HEK293 (cell line): ENCODE measurements around the gene CTF1.
"Not testable (repeated sequence)": the region's sequence is repeated elsewhere in the genome, so short reads cannot be mapped to it uniquely, and the experiment has no call there.

Experiments used
- CTCF ChIA-PET: fragments of 350-600 bp; formaldehyde crosslinking; extraction: SDS; loops from one replicate; lab custom pipeline; 2021; ENCODE audit warnings: antibody characterized with exemption; lab: Yijun Ruan, JAX
- POLR2A ChIA-PET: fragments of 300-600 bp; formaldehyde crosslinking; extraction: SDS; loops from one replicate; lab custom pipeline; 2020; ENCODE audit warnings: antibody characterized with exemption, inconsistent platforms; lab: Yijun Ruan, JAX
- H3K27ac ChIP-seq: fragments of 200-500 bp; sonication (Bioruptor generic); 2 replicates; pipeline ENCODE4 v1.5.1; 2014; ENCODE audit warnings: low read depth, low read length, control low read depth, inconsistent platforms; ENCODE audit errors: extremely low read depth
- H3K36me3 ChIP-seq, 2 experiments: fragments of 200-500 bp in 1 of 2; sonication (Bioruptor generic) in 1 of 2; 1 replicate in 1 of 2; 2 replicates in 1 of 2; pipeline ENCODE4 v1.5.1; 2014 to 2017; ENCODE audit warnings: inconsistent platforms in 2 of 2, low read length in 2 of 2; ENCODE audit not compliant: control insufficient read depth in 2 of 2, insufficient read depth in 1 of 2
- H3K4me1 ChIP-seq: fragments of 200-500 bp; sonication (Bioruptor generic); 2 replicates; pipeline ENCODE4 v1.5.1; 2014; ENCODE audit warnings: mild to moderate bottlenecking, low read length, inconsistent platforms; ENCODE audit not compliant: control insufficient read depth, insufficient read depth
- H3K4me3 ChIP-seq: 2 replicates; pipeline ENCODE4 v1.5.1; 2011; ENCODE audit warnings: low read depth, mild to moderate bottlenecking, control low read depth, low read length, moderate library complexity
- H3K9me3 ChIP-seq: fragments of 200-500 bp; sonication (Bioruptor generic); 2 replicates; pipeline ENCODE4 v1.5.1; 2014; ENCODE audit warnings: low read depth, low read length, inconsistent platforms; ENCODE audit not compliant: control insufficient read depth, insufficient read depth
- GLIS1 ChIP-seq: fragments of 450-650 bp; formaldehyde crosslinking; IDR thresholded peaks from 2 replicates; pipeline ENCODE4 v1.5.1; 2016; ENCODE audit warnings: missing biosample characterization, missing genetic modification characterization
- HOXC10 ChIP-seq: sonication (generic); formaldehyde crosslinking; IDR thresholded peaks from 2 replicates; pipeline ENCODE4 v1.8.1; 2023; ENCODE audit warnings: mild to moderate bottlenecking, missing genetic modification reagents
- HOXD13 ChIP-seq: sonication (generic); formaldehyde crosslinking; IDR thresholded peaks from 2 replicates; pipeline ENCODE4 v1.8.0; 2022; ENCODE audit warnings: missing genetic modification reagents, borderline replicate concordance
- KLF16 ChIP-seq: fragments of 450-650 bp; formaldehyde crosslinking; IDR thresholded peaks from 2 replicates; pipeline ENCODE4 v1.5.1; 2017; ENCODE audit warnings: missing biosample characterization, missing genetic modification characterization
- ZNF335 ChIP-seq: fragments of 450-650 bp; formaldehyde crosslinking; conservative IDR thresholded peaks from 2 replicates; pipeline ENCODE4 v1.5.1; 2016; ENCODE audit warnings: missing biosample characterization, missing genetic modification characterization
- ZNF394 ChIP-seq: fragments of 450-650 bp; formaldehyde crosslinking; IDR thresholded peaks from 2 replicates; pipeline ENCODE4 v1.5.1; 2016; ENCODE audit warnings: missing biosample characterization, missing genetic modification characterization, mild to moderate bottlenecking, moderate library complexity, borderline replicate concordance
- ZNF629 ChIP-seq: fragments of 450-650 bp; formaldehyde crosslinking; IDR thresholded peaks from 2 replicates; pipeline ENCODE4 v1.5.1; 2017; ENCODE audit warnings: missing biosample characterization, missing genetic modification characterization
- ZNF664 ChIP-seq: fragments of 450-650 bp; formaldehyde crosslinking; IDR thresholded peaks from 2 replicates; pipeline ENCODE4 v1.5.1; 2016; ENCODE audit warnings: missing biosample characterization, missing genetic modification characterization
- ZNF677 ChIP-seq: fragments of 450-650 bp; IDR thresholded peaks from 2 replicates; pipeline ENCODE4 v1.5.0; 2018; ENCODE audit warnings: missing biosample characterization, mild to moderate bottlenecking, missing genetic modification characterization, moderate library complexity
- ZNF76 ChIP-seq: fragments of 450-650 bp; formaldehyde crosslinking; IDR thresholded peaks from 2 replicates; pipeline ENCODE4; 2016; ENCODE audit warnings: low read depth, missing biosample characterization, missing genetic modification characterization, borderline replicate concordance
- ZSCAN23 ChIP-seq: fragments of 450-650 bp; formaldehyde crosslinking; IDR thresholded peaks from 2 replicates; pipeline ENCODE4 v1.5.1; 2016; ENCODE audit warnings: missing biosample characterization, missing genetic modification characterization
- TF ChIP-seq, protein P1 (sequence below): fragments of 450-650 bp; formaldehyde crosslinking; IDR thresholded peaks from 2 replicates; pipeline ENCODE4 v1.5.1; 2016; ENCODE audit warnings: missing biosample characterization, missing genetic modification characterization
- TF ChIP-seq, protein P2 (sequence below): fragments of 450-650 bp; formaldehyde crosslinking; IDR thresholded peaks from 2 replicates; pipeline ENCODE4 v1.5.1; 2016; ENCODE audit warnings: missing biosample characterization, missing genetic modification characterization
- TF ChIP-seq, protein P3 (sequence below): fragments of 450-650 bp; formaldehyde crosslinking; IDR thresholded peaks from 2 replicates; pipeline ENCODE4 v1.5.1; 2016; ENCODE audit warnings: missing biosample characterization, missing genetic modification characterization

The CTF1 gene

DNA sequence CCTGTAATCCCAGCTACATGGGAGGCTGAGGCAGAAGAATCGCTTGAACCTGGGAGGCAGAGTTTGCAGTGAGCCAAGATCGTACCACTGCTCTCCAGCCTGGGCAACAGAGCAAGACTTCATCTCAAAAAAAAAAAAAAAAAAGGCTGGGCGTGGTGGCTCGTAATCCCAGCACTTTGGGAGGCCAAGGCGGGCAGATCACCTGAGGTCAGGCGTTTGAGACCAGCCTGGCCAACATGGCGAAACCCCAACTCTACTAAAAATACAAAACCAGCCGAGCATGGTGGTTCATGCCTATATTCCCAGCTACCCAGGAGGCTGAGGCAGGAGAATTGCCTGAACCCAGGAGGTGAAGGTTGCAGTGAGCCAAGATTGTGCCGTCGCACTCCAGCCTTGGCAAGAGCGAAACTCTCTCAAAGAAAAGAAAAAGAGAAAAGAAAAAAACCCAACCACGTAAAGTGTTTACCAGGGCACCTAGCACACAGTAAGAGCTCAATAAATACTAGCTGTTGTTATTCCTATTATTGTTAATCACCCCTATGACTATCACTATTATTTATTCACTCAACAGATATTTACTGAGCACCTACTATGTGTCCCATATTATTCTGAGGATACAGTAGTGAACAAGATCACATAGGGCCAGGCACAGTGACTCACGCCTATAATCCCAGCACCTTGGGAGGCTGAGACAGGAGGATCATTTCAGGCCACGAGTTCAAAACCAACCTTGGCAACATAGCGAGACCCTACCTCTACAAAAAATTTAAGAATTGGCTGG, 5.2 kb upstream of the CTF1 start:
- H3K4me1 ChIP-seq: not testable (repeated sequence)
- CTCF ChIA-PET: interaction anchor here (0.9 to 2.6 kb wide), 5 partner anchors 10 to 78 kb away, joined by 3 to 22 read pairs (median 6); no protein-coding TSS in a partner anchor
- POLR2A ChIA-PET: interaction anchor here (0.7 to 2.7 kb wide), 5 partner anchors 10 to 143 kb away, joined by 3 to 16 read pairs (median 4); partner anchors contain the start of gene PHKG2

DNA sequence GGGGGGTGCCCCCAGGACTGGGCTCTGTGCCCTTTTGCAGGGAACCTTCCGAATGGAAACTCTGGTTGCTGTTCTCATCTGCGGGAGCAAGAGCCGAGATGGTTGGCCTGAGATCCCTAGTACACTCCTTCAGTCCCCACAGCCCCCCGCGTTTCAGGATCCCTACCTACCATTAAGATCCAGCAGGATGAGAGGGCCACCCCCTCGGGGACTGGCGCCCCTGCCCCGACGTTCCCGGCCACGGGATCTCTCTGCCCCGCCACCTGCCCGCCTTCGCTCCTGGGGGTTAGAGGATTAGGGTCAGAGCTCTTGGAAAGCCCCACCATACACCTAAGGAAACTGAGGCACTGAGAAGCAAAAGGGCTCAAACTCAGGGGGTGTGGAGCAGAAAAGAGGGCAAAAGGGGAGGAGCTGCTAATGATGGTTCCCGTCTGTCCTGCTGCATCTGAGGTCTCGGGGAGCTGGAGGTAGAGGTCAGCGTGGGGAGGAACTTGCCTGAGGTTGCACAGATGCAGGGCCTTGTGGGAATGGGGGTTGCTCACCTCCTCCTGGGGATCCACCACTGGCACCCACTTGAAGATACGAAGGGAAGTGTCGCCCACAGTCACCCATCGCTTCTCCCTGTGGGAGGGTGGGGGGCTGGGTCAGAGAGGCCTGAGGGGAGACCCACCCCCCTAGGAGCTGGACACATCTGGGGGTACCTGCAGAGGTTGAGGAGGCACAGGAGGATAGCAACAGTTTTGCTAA, 3.6 kb upstream of the CTF1 start:
- CTCF ChIA-PET: interaction anchor here (0.9 to 2.6 kb wide), 5 partner anchors 9 to 48 kb away, joined by 3 to 22 read pairs (median 4); no protein-coding TSS in a partner anchor
- POLR2A ChIA-PET: interaction anchor here (0.9 to 2.7 kb wide), 4 partner anchors 11 to 115 kb away, joined by 3 to 16 read pairs (median 4); partner anchors contain the start of gene FBXL19
- Histone ChIP-seq H3K27ac (peak overlapping the region; percentile 75; the same call in 1 of the 2 replicates), H3K9me3 (no peaks in the 10 kb centered on the region), H3K36me3 (peaks cover 10 to 36% of the 10 kb centered on the region in 2 experiments; a peak in 2 of 3 replicates), H3K4me1 (no peaks in the 10 kb centered on the region; the same call in 1 of the 2 replicates), H3K4me3 (peak overlapping the region; percentile 84)
- TF ChIP-seq ZNF677 (tag by site-specific recombination): 0 out of 2 replicates have a peak, but pooled peaks have one; percentile 4
- peak; percentile 41 for TF ChIP-seq ZNF76 (tag by site-specific recombination)
- TF ChIP-seq ZNF394 (tag by site-specific recombination): no peak

More for the DNA sequence above, 5.2 kb upstream of the CTF1 start:
- TF ChIP-seq, protein P1, sequence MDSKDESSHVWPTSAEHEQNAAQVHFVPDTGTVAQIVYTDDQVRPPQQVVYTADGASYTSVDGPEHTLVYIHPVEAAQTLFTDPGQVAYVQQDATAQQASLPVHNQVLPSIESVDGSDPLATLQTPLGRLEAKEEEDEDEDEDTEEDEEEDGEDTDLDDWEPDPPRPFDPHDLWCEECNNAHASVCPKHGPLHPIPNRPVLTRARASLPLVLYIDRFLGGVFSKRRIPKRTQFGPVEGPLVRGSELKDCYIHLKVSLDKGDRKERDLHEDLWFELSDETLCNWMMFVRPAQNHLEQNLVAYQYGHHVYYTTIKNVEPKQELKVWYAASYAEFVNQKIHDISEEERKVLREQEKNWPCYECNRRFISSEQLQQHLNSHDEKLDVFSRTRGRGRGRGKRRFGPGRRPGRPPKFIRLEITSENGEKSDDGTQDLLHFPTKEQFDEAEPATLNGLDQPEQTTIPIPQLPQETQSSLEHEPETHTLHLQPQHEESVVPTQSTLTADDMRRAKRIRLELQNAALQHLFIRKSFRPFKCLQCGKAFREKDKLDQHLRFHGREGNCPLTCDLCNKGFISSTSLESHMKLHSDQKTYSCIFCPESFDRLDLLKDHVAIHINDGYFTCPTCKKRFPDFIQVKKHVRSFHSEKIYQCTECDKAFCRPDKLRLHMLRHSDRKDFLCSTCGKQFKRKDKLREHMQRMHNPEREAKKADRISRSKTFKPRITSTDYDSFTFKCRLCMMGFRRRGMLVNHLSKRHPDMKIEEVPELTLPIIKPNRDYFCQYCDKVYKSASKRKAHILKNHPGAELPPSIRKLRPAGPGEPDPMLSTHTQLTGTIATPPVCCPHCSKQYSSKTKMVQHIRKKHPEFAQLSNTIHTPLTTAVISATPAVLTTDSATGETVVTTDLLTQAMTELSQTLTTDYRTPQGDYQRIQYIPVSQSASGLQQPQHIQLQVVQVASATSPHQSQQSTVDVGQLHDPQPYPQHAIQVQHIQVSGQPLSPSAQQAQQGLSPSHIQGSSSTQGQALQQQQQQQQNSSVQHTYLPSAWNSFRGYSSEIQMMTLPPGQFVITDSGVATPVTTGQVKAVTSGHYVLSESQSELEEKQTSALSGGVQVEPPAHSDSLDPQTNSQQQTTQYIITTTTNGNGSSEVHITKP: peak; percentile 54
- TF ChIP-seq ZNF664: peak; percentile 91
- TF ChIP-seq, all 188 proteins: peak for 2; not testable (repeated sequence) for 186
- peaks cover 10 to 48% of the 10 kb centered on the region in 2 experiments; a peak in 2 of 3 replicates for H3K36me3 ChIP-seq
- not testable (repeated sequence) for H3K4me3 ChIP-seq, H3K9me3 ChIP-seq, H3K27ac ChIP-seq

DNA sequence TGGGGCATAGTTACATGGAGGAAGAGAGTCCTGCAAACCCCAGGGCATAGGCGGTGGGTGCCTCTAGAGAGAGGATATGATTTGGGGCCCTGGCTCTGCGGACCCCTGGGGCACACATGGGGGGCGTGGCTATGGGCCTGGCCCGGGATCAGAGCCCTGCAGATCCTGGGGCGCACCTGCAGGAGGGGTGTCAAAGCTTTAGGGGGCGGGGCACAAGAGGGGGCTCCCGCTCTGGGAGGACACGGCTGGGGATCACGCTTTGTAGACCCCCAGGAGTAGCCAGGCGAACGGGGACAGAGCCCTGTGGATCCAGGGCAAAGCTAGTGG, 3.0 kb upstream of the CTF1 start:
- ChIA-PET POLR2A (interaction anchor here (0.9 to 2.7 kb wide), 3 partner anchors 12 to 115 kb away, joined by 3 to 16 read pairs (median 4); no protein-coding TSS in a partner anchor), CTCF (interaction anchor here (0.7 to 2.6 kb wide), 4 partner anchors 8 to 83 kb away, joined by 3 to 16 read pairs (median 4); no protein-coding TSS in a partner anchor)
- Histone ChIP-seq H3K27ac (peak overlapping the region; percentile 75), H3K4me1 (no peaks in the 10 kb centered on the region; the same call in 1 of the 2 replicates), H3K36me3 (peaks cover 10 to 34% of the 10 kb centered on the region in 2 experiments; a peak in 2 of 3 replicates), H3K4me3 (peak overlapping the region; percentile 84), H3K9me3 (no peaks in the 10 kb centered on the region)
- TF ChIP-seq, protein P2, sequence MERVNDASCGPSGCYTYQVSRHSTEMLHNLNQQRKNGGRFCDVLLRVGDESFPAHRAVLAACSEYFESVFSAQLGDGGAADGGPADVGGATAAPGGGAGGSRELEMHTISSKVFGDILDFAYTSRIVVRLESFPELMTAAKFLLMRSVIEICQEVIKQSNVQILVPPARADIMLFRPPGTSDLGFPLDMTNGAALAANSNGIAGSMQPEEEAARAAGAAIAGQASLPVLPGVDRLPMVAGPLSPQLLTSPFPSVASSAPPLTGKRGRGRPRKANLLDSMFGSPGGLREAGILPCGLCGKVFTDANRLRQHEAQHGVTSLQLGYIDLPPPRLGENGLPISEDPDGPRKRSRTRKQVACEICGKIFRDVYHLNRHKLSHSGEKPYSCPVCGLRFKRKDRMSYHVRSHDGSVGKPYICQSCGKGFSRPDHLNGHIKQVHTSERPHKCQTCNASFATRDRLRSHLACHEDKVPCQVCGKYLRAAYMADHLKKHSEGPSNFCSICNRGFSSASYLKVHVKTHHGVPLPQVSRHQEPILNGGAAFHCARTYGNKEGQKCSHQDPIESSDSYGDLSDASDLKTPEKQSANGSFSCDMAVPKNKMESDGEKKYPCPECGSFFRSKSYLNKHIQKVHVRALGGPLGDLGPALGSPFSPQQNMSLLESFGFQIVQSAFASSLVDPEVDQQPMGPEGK (tag by site-specific recombination): peak; percentile 67; the same call in 1 of the 2 replicates
- 0 out of 2 replicates have a peak, but pooled peaks have one; percentile 34 for TF ChIP-seq KLF16
- 0 out of 2 replicates have a peak, but pooled peaks have one; percentile 6 for TF ChIP-seq ZNF629
- no peak for TF ChIP-seq ZSCAN23 (tag by site-specific recombination)
- TF ChIP-seq, protein P1: 0 out of 2 replicates have a peak, but pooled peaks have one; percentile 32
- no peak for TF ChIP-seq HOXC10 (CRISPR knock-in tag)
- no peak for TF ChIP-seq HOXD13 (CRISPR knock-in tag)
- TF ChIP-seq GLIS1: 0 out of 2 replicates have a peak, but pooled peaks have one; percentile 30
- TF ChIP-seq, protein P3, sequence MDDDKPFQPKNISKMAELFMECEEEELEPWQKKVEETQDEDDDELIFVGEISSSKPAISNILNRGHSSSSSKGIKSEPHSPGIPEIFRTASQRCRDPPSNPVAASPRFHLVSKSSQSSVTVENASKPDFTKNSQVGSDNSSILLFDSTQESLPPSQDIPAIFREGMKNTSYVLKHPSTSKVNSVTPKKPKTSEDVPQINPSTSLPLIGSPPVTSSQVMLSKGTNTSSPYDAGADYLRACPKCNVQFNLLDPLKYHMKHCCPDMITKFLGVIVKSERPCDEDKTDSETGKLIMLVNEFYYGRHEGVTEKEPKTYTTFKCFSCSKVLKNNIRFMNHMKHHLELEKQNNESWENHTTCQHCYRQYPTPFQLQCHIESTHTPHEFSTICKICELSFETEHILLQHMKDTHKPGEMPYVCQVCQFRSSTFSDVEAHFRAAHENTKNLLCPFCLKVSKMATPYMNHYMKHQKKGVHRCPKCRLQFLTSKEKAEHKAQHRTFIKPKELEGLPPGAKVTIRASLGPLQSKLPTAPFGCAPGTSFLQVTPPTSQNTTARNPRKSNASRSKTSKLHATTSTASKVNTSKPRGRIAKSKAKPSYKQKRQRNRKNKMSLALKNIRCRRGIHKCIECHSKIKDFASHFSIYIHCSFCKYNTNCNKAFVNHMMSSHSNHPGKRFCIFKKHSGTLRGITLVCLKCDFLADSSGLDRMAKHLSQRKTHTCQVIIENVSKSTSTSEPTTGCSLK (tag by site-specific recombination): no peak
- peak; percentile 73 for TF ChIP-seq ZNF335 (tag by site-specific recombination)
